HCT116 (cell line): ENCODE measurements around the gene TTLL4. TPM values are rescaled to one million over a fixed set of nuclear protein-coding genes. Genes with fewer than 3 reads are reported as not detected.

ENCODE experiments used
- ATAC-seq: fragments of 200-7000 bp; cut with Tn5 transposase; 2 replicates; pipeline ENCODE4 v1.9.1; 2020; ENCODE audit warnings: mild to moderate bottlenecking, moderate library complexity
- BruUV-seq: library from RNA; stranded (reverse); fragments of 400-500 nt; replicated peaks from 2 replicates; lab custom pipeline; 2021; lab: Mats Ljungman, UMichigan
- CTCF ChIA-PET: fragments of 300-600 bp; sonication (Branson Sonifier 250); formaldehyde crosslinking; loops from one replicate; lab custom pipeline; 2021; ENCODE audit warnings: antibody characterized with exemption; lab: Charles Lee
- POLR2A ChIA-PET: fragments of 300-600, 350-600 bp; sonication (Branson Sonifier 250); formaldehyde crosslinking; loops from one replicate; lab custom pipeline; 2021; ENCODE audit warnings: antibody characterized with exemption; lab: Charles Lee
- RAD21 ChIA-PET, 2 experiments: fragments of 300-600 bp; sonication (Branson Sonifier 250); formaldehyde crosslinking; loops; one replicate each; lab custom pipeline; 2023; ENCODE audit warnings: low total read pairs in 2 of 2; ENCODE audit not compliant: uncharacterized antibody in 2 of 2, unreplicated experiment in 2 of 2, low non-redundant PET in 1 of 2; lab: Charles Lee
- DNase-seq: peaks from one replicate; pipeline ENCODE4 v3.0.0-alpha.2; 2010; ENCODE audit warnings: low read depth, low spot score
- H2AFZ ChIP-seq: fragments of 200-600 bp; shearing (Covaris generic), sonication (generic); 2 replicates; pipeline ENCODE4 v1.6.1; 2017; ENCODE audit warnings: low read depth, mixed run types, mixed read lengths, antibody characterized with exemption, low read length; ENCODE audit not compliant: poor library complexity, severe bottlenecking
- H3K27ac ChIP-seq: 2 replicates; pipeline ENCODE4 v1.5.1; 2012; ENCODE audit warnings: low read depth, low read length
- H3K27me3 ChIP-seq: fragments of 200-600 bp; sonication (generic); 2 replicates; pipeline ENCODE4 v1.6.1; 2016; ENCODE audit warnings: mixed run types, low read length, mixed read lengths; ENCODE audit not compliant: insufficient read depth
- H3K36me3 ChIP-seq, 2 experiments: fragments of 200-500 bp in 1 of 2; fragments of 200-600 bp in 1 of 2; sonication (Bioruptor generic) in 1 of 2; sonication (generic) in 1 of 2; 2 replicates each; pipeline versions ENCODE4 v1.5.1 to v1.6.1; 2014 to 2016; ENCODE audit warnings: low read length in 2 of 2, inconsistent platforms in 1 of 2, mixed read lengths in 1 of 2, mixed run types in 1 of 2; ENCODE audit not compliant: insufficient read depth in 2 of 2, control insufficient read depth in 1 of 2
- H3K4me1 ChIP-seq, 2 experiments: fragments of 200-600 bp in 1 of 2; sonication (generic) in 1 of 2; 2 replicates each; pipeline versions ENCODE4 v1.5.1 to v1.6.1; 2012 to 2017; ENCODE audit warnings: low read length in 2 of 2, inconsistent platforms in 1 of 2, mild to moderate bottlenecking in 1 of 2, mixed read lengths in 1 of 2, mixed run types in 1 of 2, moderate library complexity in 1 of 2; ENCODE audit not compliant: insufficient read depth in 2 of 2, control insufficient read depth in 1 of 2
- H3K4me2 ChIP-seq: fragments of 200-600 bp; sonication (generic); 2 replicates; pipeline ENCODE4 v1.6.1; 2017; ENCODE audit warnings: mixed run types, low read length, mixed read lengths
- H3K4me3 ChIP-seq, 2 experiments: fragments of 200-600 bp in 1 of 2; sonication (generic) in 1 of 2; replicated peaks in 1 of 2; 2 replicates each; pipeline ENCODE4 v1.5.1; 2011 to 2016; ENCODE audit warnings: low read length in 2 of 2, control low read depth in 1 of 2, low read depth in 1 of 2, mild to moderate bottlenecking in 1 of 2, mixed read lengths in 1 of 2, mixed run types in 1 of 2
- H3K79me2 ChIP-seq: fragments of 200-600 bp; sonication (generic); 2 replicates; pipeline ENCODE4 v1.6.1; 2017; ENCODE audit warnings: mild to moderate bottlenecking, mixed run types, low read length, moderate library complexity, mixed read lengths; ENCODE audit not compliant: insufficient read depth
- H3K9ac ChIP-seq: fragments of 200-600 bp; sonication (generic); 2 replicates; pipeline ENCODE4 v1.6.1; 2016; ENCODE audit warnings: low read length, mixed read lengths
- H3K9me2 ChIP-seq: fragments of 200-600 bp; sonication (generic), shearing (Covaris generic); 2 replicates; pipeline ENCODE4 v1.6.1; 2017; ENCODE audit warnings: mixed run types, mild to moderate bottlenecking, moderate library complexity; ENCODE audit not compliant: insufficient read depth
- H3K9me3 ChIP-seq, 2 experiments: fragments of 200-500 bp in 1 of 2; fragments of 200-600 bp in 1 of 2; sonication (Bioruptor generic) in 1 of 2; sonication (generic) in 1 of 2; 2 replicates each; pipeline ENCODE4 v1.6.1; 2014 to 2017; ENCODE audit warnings: low read length in 2 of 2, mixed read lengths in 2 of 2, inconsistent platforms in 1 of 2, low read depth in 1 of 2, mild to moderate bottlenecking in 1 of 2, mixed run types in 1 of 2, moderate library complexity in 1 of 2; ENCODE audit not compliant: control insufficient read depth in 1 of 2, insufficient read depth in 1 of 2
- H4K20me1 ChIP-seq: fragments of 200-600 bp; sonication (generic), shearing (Covaris generic); 2 replicates; pipeline ENCODE4 v1.6.1; 2017; ENCODE audit warnings: mixed run types, mild to moderate bottlenecking, moderate library complexity; ENCODE audit not compliant: insufficient read depth
- ATF3 ChIP-seq: IDR thresholded peaks from 2 replicates; pipeline ENCODE4 v1.6.1; 2012
- CEBPB ChIP-seq: IDR thresholded peaks from 2 replicates; pipeline ENCODE4 v1.6.1; 2012; ENCODE audit warnings: low read depth
- ELF1 ChIP-seq: IDR thresholded peaks from 2 replicates; pipeline ENCODE4 v1.6.1; 2012; ENCODE audit warnings: low read depth, borderline replicate concordance
- FOSL1 ChIP-seq: IDR thresholded peaks from 2 replicates; pipeline ENCODE4 v1.6.1; 2012; ENCODE audit warnings: low read depth
- RAD21 ChIP-seq: IDR thresholded peaks from 2 replicates; pipeline ENCODE4 v1.6.1; 2012; ENCODE audit warnings: low read depth, mild to moderate bottlenecking
- REST ChIP-seq: IDR thresholded peaks from 2 replicates; pipeline ENCODE4 v1.6.1; 2012; ENCODE audit warnings: low read depth
- SP1 ChIP-seq: IDR thresholded peaks from 2 replicates; pipeline ENCODE4 v1.6.1; 2012; ENCODE audit warnings: low read depth
- SRF ChIP-seq: IDR thresholded peaks from 2 replicates; pipeline ENCODE4 v1.6.1; 2012; ENCODE audit warnings: low read depth
- TCF7L2 ChIP-seq: IDR thresholded peaks from 2 replicates; pipeline ENCODE4 v1.7.0; 2011; ENCODE audit warnings: borderline replicate concordance, inconsistent platforms; ENCODE audit not compliant: insufficient read depth, insufficient read length; ENCODE audit errors: extremely low read depth
- YY1 ChIP-seq: IDR thresholded peaks from 2 replicates; pipeline ENCODE4 v1.6.1; 2011; ENCODE audit warnings: low read length, low read depth, moderate library complexity, mild to moderate bottlenecking; ENCODE audit not compliant: insufficient replicate concordance; ENCODE audit errors: extremely low read depth
- ZFX ChIP-seq: fragments of 450-650 bp; IDR thresholded peaks from 2 replicates; pipeline ENCODE4 v1.6.1; 2017
- ZNF274 ChIP-seq: fragments of 200-500 bp; sonication (Bioruptor generic); IDR thresholded peaks from 2 replicates; pipeline ENCODE4 v1.6.1; 2014; ENCODE audit warnings: mild to moderate bottlenecking, low read depth, low read length, inconsistent platforms
- intact Hi-C: fragments of 100-400 bp; cut with micrococcal nuclease; formaldehyde crosslinking; loops from 2 replicates; pipeline ENCODE4 v1.10.0; 2022
- total RNA-seq: library from RNA; stranded (reverse); gene quantifications from one replicate; pipeline ENCODE4 v1.2.1, GENCODE V29; 2021; ENCODE audit not compliant: unreplicated experiment

Gene TTLL4
- total RNA-seq, 1 experiment from 2014 or later, result 53.0 TPM

- Histone ChIP-seq H3K27ac (no peak overlapping the region), H3K9me3 (no peaks in the 10 kb centered on the region), H3K9ac (no peak overlapping the region), H3K9me2 (no peaks in the 10 kb centered on the region), H3K36me3 (peaks cover 38 to 52% of the 10 kb centered on the region in 2 experiments), H3K4me2 (no peak overlapping the region), H2AFZ (no peak overlapping the region), H3K27me3 (no peaks in the 10 kb centered on the region), H3K4me3 (no peak overlapping the region), H3K79me2 (peaks cover 24% of the 10 kb centered on the region; the same call in 1 of the 2 replicates)
- RAD21 ChIA-PET, result no interaction called here
- BruUV-seq, result no TSS peak
- no peak for ATAC-seq
- intact Hi-C loops, result no loop called here
- no peak for DNase-seq
- TF ChIP-seq YY1 (no peak), ZNF274 (no peak), TCF7L2 (no peak), FOSL1 (no peak), REST (no peak), ATF3 (no peak), CEBPB (no peak), ELF1 (no peak), ZFX (no peak), RAD21 (no peak), SP1 (no peak), SRF (no peak)
- TF ChIP-seq, all 23 proteins: peak for 0
- ChIA-PET CTCF (no interaction called here), POLR2A (no interaction called here)
- Histone ChIP-seq H4K20me1 (no peaks in the 10 kb centered on the region), H3K4me1 (peaks cover 0 to 9% of the 10 kb centered on the region in 2 experiments; a peak in 2 of 4 replicates)
Observed at GRCh38 chr2:218664653-218665052, 46.0 kb upstream of the TTLL4 start.
